ENCODE results near the gene SMIM44.

DNA sequence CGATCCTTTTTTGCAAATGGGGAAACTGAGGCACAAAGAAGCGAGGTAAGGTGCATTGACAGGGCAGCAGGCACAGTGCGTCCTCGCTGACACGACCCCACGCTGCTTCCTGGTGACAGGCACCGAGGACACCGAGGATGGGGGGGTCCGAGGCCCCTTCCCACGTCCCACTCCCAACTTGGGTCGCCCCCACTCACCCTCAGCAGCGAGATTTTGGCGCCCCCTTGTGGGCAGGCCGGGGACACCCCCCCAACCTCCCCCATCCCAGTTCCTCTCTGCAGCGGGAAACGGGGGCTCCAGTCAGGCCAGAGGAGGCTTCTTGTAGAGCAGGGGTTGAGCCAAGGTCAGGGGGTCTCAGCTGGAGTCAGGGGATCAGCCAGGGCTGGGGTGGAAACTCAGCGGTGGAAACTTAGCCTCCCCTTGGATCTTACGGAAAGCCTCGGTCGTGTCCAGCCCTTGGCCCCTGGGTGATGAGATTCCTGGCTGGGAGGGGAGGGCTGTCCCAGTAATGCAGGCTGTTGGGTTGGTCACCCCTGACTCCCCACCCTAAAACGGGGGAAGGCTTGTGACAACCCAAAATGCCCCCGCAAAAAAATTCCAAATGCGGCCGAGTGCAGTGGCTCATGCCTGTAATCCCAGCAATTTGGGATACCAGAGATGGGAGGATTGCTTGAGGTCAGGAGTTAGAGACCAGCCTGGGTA lies 11.1 kb downstream of the SMIM44 start:
- TF ChIP-seq, protein P1, sequence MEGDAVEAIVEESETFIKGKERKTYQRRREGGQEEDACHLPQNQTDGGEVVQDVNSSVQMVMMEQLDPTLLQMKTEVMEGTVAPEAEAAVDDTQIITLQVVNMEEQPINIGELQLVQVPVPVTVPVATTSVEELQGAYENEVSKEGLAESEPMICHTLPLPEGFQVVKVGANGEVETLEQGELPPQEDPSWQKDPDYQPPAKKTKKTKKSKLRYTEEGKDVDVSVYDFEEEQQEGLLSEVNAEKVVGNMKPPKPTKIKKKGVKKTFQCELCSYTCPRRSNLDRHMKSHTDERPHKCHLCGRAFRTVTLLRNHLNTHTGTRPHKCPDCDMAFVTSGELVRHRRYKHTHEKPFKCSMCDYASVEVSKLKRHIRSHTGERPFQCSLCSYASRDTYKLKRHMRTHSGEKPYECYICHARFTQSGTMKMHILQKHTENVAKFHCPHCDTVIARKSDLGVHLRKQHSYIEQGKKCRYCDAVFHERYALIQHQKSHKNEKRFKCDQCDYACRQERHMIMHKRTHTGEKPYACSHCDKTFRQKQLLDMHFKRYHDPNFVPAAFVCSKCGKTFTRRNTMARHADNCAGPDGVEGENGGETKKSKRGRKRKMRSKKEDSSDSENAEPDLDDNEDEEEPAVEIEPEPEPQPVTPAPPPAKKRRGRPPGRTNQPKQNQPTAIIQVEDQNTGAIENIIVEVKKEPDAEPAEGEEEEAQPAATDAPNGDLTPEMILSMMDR (IDR thresholded peaks at IDR 0.05 in 8 of 11, conservative IDR thresholded peaks at IDR 0.05 in 3 of 11): peak in 10 of 11 experiments; percentile 42 to 79 (median 68)
- TF ChIP-seq POLR2AphosphoS5 (IDR thresholded peaks at IDR 0.05): peak in 2 of 3 donors; percentile 28 to 50
